ENCODE data around the gene CASR. TPM values are rescaled to one million over a fixed set of nuclear protein-coding genes. Genes with fewer than 3 reads are reported as not detected.
"Not testable (repeated sequence)": the region's sequence is repeated elsewhere in the genome, so short reads cannot be mapped to it uniquely, and the experiment has no call there.

The CASR gene
- total and polyA plus RNA-seq, 8 donors, result 0.04 to 0.24 (median 0.13) TPM; not detected in 1

DNA sequence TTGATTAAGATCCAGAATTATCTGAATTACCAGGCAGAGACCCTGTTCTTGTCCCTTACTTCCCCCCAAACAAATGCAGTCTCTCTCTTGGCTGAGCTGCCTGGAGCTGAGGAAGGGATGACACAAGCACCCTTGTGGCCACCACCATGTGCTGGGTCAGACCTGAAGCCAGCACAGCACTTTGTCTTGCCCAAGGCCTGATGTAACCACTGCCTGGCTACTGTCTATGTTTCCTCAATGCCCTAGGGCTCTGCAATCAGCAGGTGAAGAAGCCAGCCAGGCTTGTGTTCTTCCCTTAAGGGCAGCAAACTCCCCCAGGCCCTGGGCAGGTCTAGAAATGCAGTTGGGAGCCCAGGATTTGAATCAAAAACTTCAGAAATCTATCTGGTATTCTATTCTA is 15.8 kb upstream of the CASR start:
- ATAC-seq (peak; percentile 12), DNase-seq (no peak)
- TF ChIP-seq CTCF (IDR thresholded peaks at IDR 0.05), result no peak
- no peaks in the 10 kb centered on the region for H3K27me3 ChIP-seq
- no peaks in the 10 kb centered on the region for H3K4me1 ChIP-seq
- no peak overlapping the region for H3K4me3 ChIP-seq
- no peak overlapping the region for H3K27ac ChIP-seq
- H3K36me3 ChIP-seq, result no peaks in the 10 kb centered on the region
- intact Hi-C loops (cut with DNase I), result no loop called here
- peaks cover 0 to 13% of the 10 kb centered on the region in 2 donors for H3K9me3 ChIP-seq

DNA sequence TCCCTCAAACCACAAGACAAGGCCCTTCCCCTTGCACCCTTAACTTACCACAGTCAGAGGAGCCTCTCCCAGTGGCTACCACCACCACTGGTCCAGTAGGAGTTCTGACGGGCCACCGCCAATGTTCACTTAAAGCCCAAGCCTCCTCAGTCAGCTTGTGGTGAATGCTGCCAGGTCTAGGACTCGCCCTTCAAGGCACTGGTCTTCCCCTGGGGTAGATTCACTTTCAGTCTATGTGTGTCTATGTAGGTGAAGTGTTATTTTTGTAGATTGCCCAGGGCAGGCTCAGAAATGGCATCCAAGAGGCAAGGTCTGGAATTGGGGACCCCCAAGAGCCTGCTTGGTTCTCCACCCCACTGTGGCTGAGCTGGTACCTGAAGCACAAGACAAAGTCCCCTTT is 15.4 kb upstream of the CASR start:
- no peak overlapping the region for H3K4me3 ChIP-seq
- H3K9me3 ChIP-seq, result peaks cover 0 to 17% of the 10 kb centered on the region in 2 donors
- no peak overlapping the region for H3K27ac ChIP-seq
- no peaks in the 10 kb centered on the region for H3K36me3 ChIP-seq
- no peak for DNase-seq
- ATAC-seq, result no peak
- intact Hi-C loops (cut with DNase I), result no loop called here
- H3K27me3 ChIP-seq, result no peaks in the 10 kb centered on the region
- no peak for TF ChIP-seq CTCF (IDR thresholded peaks at IDR 0.05)
- H3K4me1 ChIP-seq, result no peaks in the 10 kb centered on the region

DNA sequence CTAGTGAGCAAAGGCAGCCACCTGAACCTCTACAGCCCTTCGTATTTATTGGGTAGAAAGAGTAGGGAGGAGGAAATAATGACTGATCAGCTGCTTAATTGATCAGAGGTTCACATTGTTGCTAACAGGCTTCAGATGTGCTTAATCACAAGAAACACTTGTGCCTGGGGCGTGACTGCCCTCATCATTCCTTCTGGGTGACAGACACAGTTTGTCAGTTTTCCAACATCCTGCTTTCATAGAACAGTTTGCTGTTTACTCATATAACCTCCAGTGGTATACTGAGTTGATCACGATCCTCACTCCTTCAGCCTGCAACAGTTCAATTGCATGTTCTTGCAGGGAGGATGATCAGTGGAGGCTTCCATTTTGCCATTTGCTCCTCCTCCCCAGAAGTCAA is 13.6 kb upstream of the CASR start:
- TF ChIP-seq CTCF (IDR thresholded peaks at IDR 0.05), result no peak
- Histone ChIP-seq H3K4me3 (no peak overlapping the region), H3K27me3 (no peaks in the 10 kb centered on the region), H3K9me3 (peaks cover 0 to 25% of the 10 kb centered on the region in 2 donors), H3K4me1 (no peaks in the 10 kb centered on the region), H3K27ac (no peak overlapping the region), H3K36me3 (no peaks in the 10 kb centered on the region)
- ATAC-seq (peak; percentile 24), DNase-seq (no peak)
- intact Hi-C loops (cut with DNase I), result no loop called here

DNA sequence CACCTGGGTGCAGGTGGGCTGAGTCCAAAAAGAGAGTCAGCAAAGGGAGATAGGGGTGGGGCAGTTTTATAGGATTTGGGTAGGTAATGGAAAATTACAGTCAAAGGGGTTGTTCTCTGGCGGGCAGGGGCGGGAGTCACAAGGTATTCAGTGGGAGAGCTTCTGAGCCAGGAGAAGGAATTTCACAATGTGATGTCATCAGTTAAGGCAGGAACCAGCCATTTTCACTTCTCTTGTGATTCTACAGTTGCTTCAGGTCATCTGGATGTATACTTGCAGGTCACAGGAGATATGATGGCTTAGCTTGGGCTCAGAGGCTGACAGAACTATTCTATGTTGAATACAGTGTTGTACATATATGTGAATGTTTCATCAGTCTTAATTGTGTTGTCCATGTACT is 12.1 kb upstream of the CASR start:
- ATAC-seq; H3K4me1 ChIP-seq; H3K36me3 ChIP-seq; H3K4me3 ChIP-seq; intact Hi-C loops (cut with DNase I); H3K27me3 ChIP-seq; DNase-seq; H3K27ac ChIP-seq: not testable (repeated sequence)
- peaks cover 0 to 25% of the 10 kb centered on the region in 2 donors for H3K9me3 ChIP-seq

- Histone ChIP-seq H3K4me3 (no peak overlapping the region), H3K27me3 (peaks cover 9 to 45% of the 10 kb centered on the region in 2 donors), H3K9me3 (peaks cover 0 to 2% of the 10 kb centered on the region in 2 donors), H3K36me3 (no peaks in the 10 kb centered on the region), H3K4me1 (peaks cover 0 to 4% of the 10 kb centered on the region in 2 donors), H3K27ac (no peak overlapping the region)
- intact Hi-C loops (cut with DNase I), result no loop called here
- ATAC-seq (no peak), DNase-seq (no peak)
- TF ChIP-seq CTCF (IDR thresholded peaks at IDR 0.05), result no peak
These were observed 4.8 kb upstream of the CASR start for GRCh38 chr3:122178711-122179110.

- Histone ChIP-seq H3K4me1 (peaks cover 0 to 12% of the 10 kb centered on the region in 2 donors), H3K27ac (no peak overlapping the region), H3K27me3 (peaks cover 21 to 81% of the 10 kb centered on the region in 2 donors), H3K36me3 (no peaks in the 10 kb centered on the region), H3K9me3 (no peaks in the 10 kb centered on the region), H3K4me3 (peak overlapping the region in 1 of 2 donors; percentile 1)
- DNase-seq, result peak in 1 of 4 donors; percentile 74
- no peak for TF ChIP-seq CTCF (IDR thresholded peaks at IDR 0.05)
- ATAC-seq, result no peak
- intact Hi-C loops (cut with DNase I), result no loop called here
These were observed 574 bp downstream of the CASR start for GRCh38 chr3:122183893-122184590.
